GM19452 (cell line): ENCODE results near the gene MRPL40.
"Not testable (repeated sequence)": the region's sequence is repeated elsewhere in the genome, so short reads cannot be mapped to it uniquely, and the experiment has no call there.

ENCODE experiments used
- ATAC-seq: cut with Tn5 transposase; IDR thresholded peaks from one replicate; pipeline ENCODE4 v1.9.1; 2021; ENCODE audit not compliant: unreplicated experiment

Gene MRPL40

GRCh38 chr22:19406846-19407245 is 25.5 kb upstream of the MRPL40 start:
- ATAC-seq = no peak

- no peak for ATAC-seq
Measured at GRCh38 chr22:19407649-19408606, 24.4 kb upstream of the MRPL40 start.

GRCh38 chr22:19410941-19411689 is 21.2 kb upstream of the MRPL40 start:
- no peak for ATAC-seq

GRCh38 chr22:19411690-19412045 is 20.7 kb upstream of the MRPL40 start:
- no peak for ATAC-seq

- ATAC-seq = no peak
Measured at GRCh38 chr22:19412478-19412877, 19.9 kb upstream of the MRPL40 start.

- ATAC-seq = no peak
Measured at GRCh38 chr22:19412923-19413322, 19.4 kb upstream of the MRPL40 start.

- no peak for ATAC-seq
Measured at GRCh38 chr22:19419086-19419463, 13.3 kb upstream of the MRPL40 start.

GRCh38 chr22:19419464-19420178 is 12.7 kb upstream of the MRPL40 start:
- ATAC-seq = no peak

GRCh38 chr22:19420321-19420720 is 12.0 kb upstream of the MRPL40 start:
- ATAC-seq = no peak

- ATAC-seq = no peak
Measured at GRCh38 chr22:19422440-19423301, 9.7 kb upstream of the MRPL40 start.

GRCh38 chr22:19424186-19424500 is 8.2 kb upstream of the MRPL40 start:
- no peak for ATAC-seq

GRCh38 chr22:19429950-19430889 is 2.1 kb upstream of the MRPL40 start:
- no peak for ATAC-seq

- no peak for ATAC-seq
Measured at GRCh38 chr22:19430890-19431541, 1.3 kb upstream of the MRPL40 start.

GRCh38 chr22:19431649-19432132 is 654 bp upstream of the MRPL40 start, which contains the start of gene HIRA:
HIRA (minus strand) TSS chr22:19431733; CDS start chr22:19431476, 257 bp downstream.
- ATAC-seq = peak; percentile 50

- no peak for ATAC-seq
Measured at GRCh38 chr22:19434401-19434800, 2.1 kb downstream of the MRPL40 start.

- ATAC-seq = no peak
Measured at GRCh38 chr22:19434829-19435580, 2.7 kb downstream of the MRPL40 start.

GRCh38 chr22:19436444-19437161 is 4.3 kb downstream of the MRPL40 start:
- ATAC-seq = not testable (repeated sequence)
